Activated gamma-delta T cell (primary cell): Measurements from ENCODE around the gene NELFB.

Source experiments
- DNase-seq: peaks from one replicate; lab custom pipeline; 2025; lab: John Stamatoyannopoulos, UW

Gene NELFB

GRCh38 chr9:137268538-137269201 lies 13.5 kb downstream of the NELFB start:
- DNase-seq = no peak

GRCh38 chr9:137269231-137269772 lies 14.2 kb downstream of the NELFB start:
- DNase-seq = no peak

- DNase-seq = no peak
These were observed 16.0 kb downstream of the NELFB start for GRCh38 chr9:137270929-137271695.

- no peak for DNase-seq
These were observed 16.6 kb downstream of the NELFB start for GRCh38 chr9:137271696-137272076.

- no peak for DNase-seq
These were observed 17.3 kb downstream of the NELFB start for GRCh38 chr9:137272241-137273094.

GRCh38 chr9:137273095-137273490 lies 18.0 kb downstream of the NELFB start:
- DNase-seq = no peak

- DNase-seq = no peak
These were observed 18.6 kb downstream of the NELFB start for GRCh38 chr9:137273611-137274320.

GRCh38 chr9:137275203-137275587 lies 20.1 kb downstream of the NELFB start:
- DNase-seq = no peak

GRCh38 chr9:137275588-137276472 lies 20.7 kb downstream of the NELFB start:
- no peak for DNase-seq

- no peak for DNase-seq
These were observed 21.6 kb downstream of the NELFB start for GRCh38 chr9:137276473-137277328.

- no peak for DNase-seq
These were observed 22.4 kb downstream of the NELFB start, which contains the start of gene TOR4A for GRCh38 chr9:137277329-137278041. TSS of gene TOR4A (plus strand) at chr9:137277726. CDS start at chr9:137278690, 964 bp downstream.

GRCh38 chr9:137278061-137278701 lies 23.1 kb downstream of the NELFB start:
- DNase-seq = no peak

- no peak for DNase-seq
These were observed 23.9 kb downstream of the NELFB start for GRCh38 chr9:137278721-137279711.

- DNase-seq = no peak
These were observed 24.8 kb downstream of the NELFB start for GRCh38 chr9:137279741-137280473.

- DNase-seq = no peak
These were observed 25.6 kb downstream of the NELFB start for GRCh38 chr9:137280474-137281344.
